ENCODE data around the gene ALG13.

- TF ChIP-seq CTCF (IDR thresholded peaks at IDR 0.05) (no peak), EZH2 (IDR thresholded peaks at IDR 0.05) (no peak), EZH2phosphoT487 (IDR thresholded peaks at IDR 0.05) (no peak)
Measured at GRCh38 chrX:111784667-111785066, 103.7 kb downstream of the ALG13 start.
